OCI-LY3 (cell line): ENCODE data around the gene ARL14EP.

ENCODE experiments used
- EZH2phosphoT487 ChIP-seq: fragments of 200-600 bp; shearing (Covaris generic); IDR thresholded peaks from 2 replicates; pipeline ENCODE4 v1.6.1; 2018; ENCODE audit warnings: antibody characterized with exemption, mixed run types, low read depth
- TF ChIP-seq, protein P1 (sequence below): fragments of 200-600, 300-600 bp; sonication (generic); IDR thresholded peaks from 2 replicates; pipeline ENCODE4 v1.5.1; 2014; ENCODE audit warnings: antibody characterized with exemption, low read length, low read depth

DNA sequence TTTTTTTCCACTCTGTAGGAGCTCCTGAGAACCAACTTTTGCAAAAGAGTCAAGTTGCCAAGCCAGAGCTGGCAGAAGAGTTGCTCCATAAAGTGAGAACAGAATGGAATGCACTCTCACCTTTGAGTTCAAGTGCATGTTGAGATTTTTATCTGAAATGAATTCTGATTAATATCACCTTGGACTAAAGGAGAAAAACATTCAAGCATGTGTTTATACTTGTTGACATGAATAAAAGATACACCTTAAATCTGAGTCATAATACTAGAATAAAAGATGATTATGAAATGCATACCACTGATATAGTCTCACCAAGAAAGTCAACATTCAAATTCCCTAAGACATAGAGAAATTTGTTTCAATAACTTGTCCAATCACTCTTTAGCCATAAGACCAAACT is 37.8 kb downstream of the ARL14EP start:
- TF ChIP-seq, protein P1, sequence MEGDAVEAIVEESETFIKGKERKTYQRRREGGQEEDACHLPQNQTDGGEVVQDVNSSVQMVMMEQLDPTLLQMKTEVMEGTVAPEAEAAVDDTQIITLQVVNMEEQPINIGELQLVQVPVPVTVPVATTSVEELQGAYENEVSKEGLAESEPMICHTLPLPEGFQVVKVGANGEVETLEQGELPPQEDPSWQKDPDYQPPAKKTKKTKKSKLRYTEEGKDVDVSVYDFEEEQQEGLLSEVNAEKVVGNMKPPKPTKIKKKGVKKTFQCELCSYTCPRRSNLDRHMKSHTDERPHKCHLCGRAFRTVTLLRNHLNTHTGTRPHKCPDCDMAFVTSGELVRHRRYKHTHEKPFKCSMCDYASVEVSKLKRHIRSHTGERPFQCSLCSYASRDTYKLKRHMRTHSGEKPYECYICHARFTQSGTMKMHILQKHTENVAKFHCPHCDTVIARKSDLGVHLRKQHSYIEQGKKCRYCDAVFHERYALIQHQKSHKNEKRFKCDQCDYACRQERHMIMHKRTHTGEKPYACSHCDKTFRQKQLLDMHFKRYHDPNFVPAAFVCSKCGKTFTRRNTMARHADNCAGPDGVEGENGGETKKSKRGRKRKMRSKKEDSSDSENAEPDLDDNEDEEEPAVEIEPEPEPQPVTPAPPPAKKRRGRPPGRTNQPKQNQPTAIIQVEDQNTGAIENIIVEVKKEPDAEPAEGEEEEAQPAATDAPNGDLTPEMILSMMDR, result no peak
- TF ChIP-seq EZH2phosphoT487, result no peak
